Activated CD8-positive, alpha-beta memory T cell treated with anti-CD3 and anti-CD28 coated beads, Interleukin-2, amount 10 ng/mL, durations not matched to agents 7 days and 5 days (primary cell): Measurements from ENCODE around the gene RBM7. TPM values are rescaled to one million over a fixed set of nuclear protein-coding genes. Genes with fewer than 3 reads are reported as not detected.

Source experiments
- ATAC-seq: fragments of 150-1000 bp; cut with Tn5 transposase; one replicate; pipeline ENCODE4 v1.10.0; 2021; ENCODE audit warnings: moderate library complexity
- CTCF ChIA-PET: fragments of 350-600 bp; sonication (Branson Sonifier 250); formaldehyde crosslinking; loops from one replicate; lab custom pipeline; 2021; ENCODE audit warnings: antibody characterized with exemption; lab: Charles Lee
- DNase-seq: peaks from one replicate; pipeline ENCODE4 v3.0.0-alpha.2; 2020
- H3K27ac Mint-ChIP-seq: one replicate; pipeline ENCODE4 v1.8.0; 2021; ENCODE audit warnings: mild to moderate bottlenecking, mixed read lengths
- H3K27me3 Mint-ChIP-seq: one replicate; pipeline ENCODE4 v1.8.0; 2021; ENCODE audit warnings: mixed read lengths
- H3K36me3 Mint-ChIP-seq: one replicate; pipeline ENCODE4 v1.8.0; 2021; ENCODE audit warnings: mild to moderate bottlenecking, mixed read lengths
- H3K4me1 Mint-ChIP-seq: one replicate; pipeline ENCODE4 v1.8.0; 2021; ENCODE audit warnings: mixed read lengths
- H3K4me3 Mint-ChIP-seq: one replicate; pipeline ENCODE4 v1.8.0; 2021; ENCODE audit warnings: mild to moderate bottlenecking, moderate library complexity, mixed read lengths
- H3K9me3 Mint-ChIP-seq: one replicate; pipeline ENCODE4 v1.8.0; 2022; ENCODE audit warnings: low read depth, mixed read lengths
- total RNA-seq, 2 experiments: library from RNA; stranded (reverse); gene quantifications; one replicate each; pipeline ENCODE4 v1.2.3, GENCODE V29; 2021

The RBM7 gene
- total RNA-seq, 2 experiments from 2014 or later: 32.8 to 38.0 TPM

- ATAC-seq (no peak), DNase-seq (no peak)
- Mint-ChIP-seq H3K4me1 (peaks cover 28% of the 10 kb centered on the region), H3K27me3 (no peaks in the 10 kb centered on the region), H3K4me3 (no peak overlapping the region), H3K36me3 (peaks cover 32% of the 10 kb centered on the region), H3K9me3 (no peaks in the 10 kb centered on the region), H3K27ac (no peak overlapping the region)
- CTCF ChIA-PET: no interaction called here
Observed at GRCh38 chr11:114442536-114442935, 42.1 kb downstream of the RBM7 start.

GRCh38 chr11:114447444-114447843 is 47.0 kb downstream of the RBM7 start:
- Mint-ChIP-seq H3K9me3 (no peaks in the 10 kb centered on the region), H3K27me3 (no peaks in the 10 kb centered on the region), H3K4me1 (no peaks in the 10 kb centered on the region), H3K27ac (no peak overlapping the region), H3K36me3 (peaks cover 32% of the 10 kb centered on the region), H3K4me3 (no peak overlapping the region)
- ATAC-seq (no peak), DNase-seq (no peak)
- CTCF ChIA-PET: no interaction called here

- Mint-ChIP-seq H3K4me1 (no peaks in the 10 kb centered on the region), H3K27me3 (no peaks in the 10 kb centered on the region), H3K4me3 (no peak overlapping the region), H3K36me3 (peaks cover 32% of the 10 kb centered on the region), H3K9me3 (no peaks in the 10 kb centered on the region), H3K27ac (no peak overlapping the region)
- ATAC-seq (no peak), DNase-seq (no peak)
- CTCF ChIA-PET: no interaction called here
Observed at GRCh38 chr11:114447892-114448291, 47.4 kb downstream of the RBM7 start.

GRCh38 chr11:114448749-114449482 is 48.5 kb downstream of the RBM7 start:
- H3K9me3 Mint-ChIP-seq: no peaks in the 10 kb centered on the region
- peak overlapping the region; percentile 35 for H3K27ac Mint-ChIP-seq
- CTCF ChIA-PET: no interaction called here
- no peak for DNase-seq
- no peak overlapping the region for H3K4me3 Mint-ChIP-seq
- H3K4me1 Mint-ChIP-seq: no peaks in the 10 kb centered on the region
- ATAC-seq: no peak
- H3K27me3 Mint-ChIP-seq: no peaks in the 10 kb centered on the region
- H3K36me3 Mint-ChIP-seq: peaks cover 34% of the 10 kb centered on the region

- CTCF ChIA-PET: interaction anchor here (1.3 kb wide), 1 partner anchor 13 kb away, joined by 3 read pairs; no protein-coding TSS in a partner anchor
Observed at GRCh38 chr11:114449845-114450244, 49.4 kb downstream of the RBM7 start.

GRCh38 chr11:114452399-114452798 is 51.9 kb downstream of the RBM7 start:
- no peak overlapping the region for H3K4me3 Mint-ChIP-seq
- no peak for ATAC-seq
- no peaks in the 10 kb centered on the region for H3K4me1 Mint-ChIP-seq
- DNase-seq: no peak
- CTCF ChIA-PET: interaction anchor here (1.6 kb wide), 1 partner anchor 9 kb away, joined by 3 read pairs; no protein-coding TSS in a partner anchor
- no peaks in the 10 kb centered on the region for H3K9me3 Mint-ChIP-seq
- H3K27ac Mint-ChIP-seq: no peak overlapping the region
- peaks cover 10% of the 10 kb centered on the region for H3K36me3 Mint-ChIP-seq
- H3K27me3 Mint-ChIP-seq: no peaks in the 10 kb centered on the region

More at GRCh38 chr11:114449845-114450244, 49.4 kb downstream of the RBM7 start:
- Mint-ChIP-seq H3K36me3 (peaks cover 26% of the 10 kb centered on the region), H3K4me3 (no peak overlapping the region), H3K27me3 (no peaks in the 10 kb centered on the region), H3K4me1 (no peaks in the 10 kb centered on the region), H3K9me3 (no peaks in the 10 kb centered on the region), H3K27ac (no peak overlapping the region)
- ATAC-seq (no peak), DNase-seq (no peak)

Other genes starting within 250 kb of the RBM7 start
- gene NNMT, start 104.3 kb upstream of the RBM7 start, total RNA-seq: not detected
- 10 to 100 TPM in 1 of 2 experiments, 1 to 10 TPM in 1; 5.3 to 14.0 TPM for gene C11orf71, start 155 bp upstream of the RBM7 start, total RNA-seq
- 10 to 100 TPM; 55.5 to 73.2 TPM for gene REXO2, start 38.8 kb downstream of the RBM7 start, total RNA-seq
- not detected for gene NXPE1, start 159.2 kb downstream of the RBM7 start, total RNA-seq
- gene NXPE4, start 195.1 kb downstream of the RBM7 start, total RNA-seq: not detected